GM21528 (cell line): ENCODE results near the gene TMEM203.

ENCODE experiments used
- ATAC-seq: cut with Tn5 transposase; IDR thresholded peaks from one replicate; pipeline ENCODE4 v1.9.1; 2021; ENCODE audit warnings: mild to moderate bottlenecking, moderate library complexity; ENCODE audit not compliant: unreplicated experiment, low FRiP score

TMEM203 gene

GRCh38 chr9:137182836-137183235, 22.6 kb downstream of the TMEM203 start:
- no peak for ATAC-seq

- ATAC-seq: no peak
Observed at GRCh38 chr9:137181680-137182079, 23.8 kb downstream of the TMEM203 start.

- ATAC-seq: no peak
Observed at GRCh38 chr9:137180491-137180890, 25.0 kb downstream of the TMEM203 start.

GRCh38 chr9:137179761-137180160, 25.7 kb downstream of the TMEM203 start:
- ATAC-seq: no peak

- no peak for ATAC-seq
Observed at GRCh38 chr9:137178939-137179630, 26.4 kb downstream of the TMEM203 start.

GRCh38 chr9:137178201-137178938, 27.1 kb downstream of the TMEM203 start:
- ATAC-seq: no peak

- ATAC-seq: no peak
Observed at GRCh38 chr9:137176302-137177182, 28.9 kb downstream of the TMEM203 start.

GRCh38 chr9:137175345-137175961, 30.0 kb downstream of the TMEM203 start:
- no peak for ATAC-seq

- ATAC-seq: no peak
Observed at GRCh38 chr9:137174722-137175293, 30.6 kb downstream of the TMEM203 start.

- no peak for ATAC-seq
Observed at GRCh38 chr9:137173796-137174664, 31.4 kb downstream of the TMEM203 start.

- ATAC-seq: no peak
Observed at GRCh38 chr9:137172901-137173795, 32.3 kb downstream of the TMEM203 start.

GRCh38 chr9:137171149-137171900, 34.1 kb downstream of the TMEM203 start:
- ATAC-seq: no peak

- no peak for ATAC-seq
Observed at GRCh38 chr9:137170486-137171148, 34.8 kb downstream of the TMEM203 start.

GRCh38 chr9:137169896-137170358, 35.5 kb downstream of the TMEM203 start, which contains the start of gene LRRC26:
LRRC26 (minus strand) TSS chr9:137170051; CDS start chr9:137169943, 108 bp downstream.
- no peak for ATAC-seq

GRCh38 chr9:137168904-137169856, 36.3 kb downstream of the TMEM203 start:
- ATAC-seq: no peak

GRCh38 chr9:137168573-137168903, 36.9 kb downstream of the TMEM203 start:
- no peak for ATAC-seq
